IPS-18c (cell line): ENCODE results near the gene SCN7A.
"Not testable (repeated sequence)": the region's sequence is repeated elsewhere in the genome, so short reads cannot be mapped to it uniquely, and the experiment has no call there.

Experiments used
- H3K4me3 ChIP-seq: 2 replicates; pipeline ENCODE4 v1.7.0; 2013; ENCODE audit warnings: low read depth, mild to moderate bottlenecking, low read length, moderate library complexity; ENCODE audit not compliant: insufficient read depth
- H3K9me3 ChIP-seq: one replicate; pipeline ENCODE4 v1.6.1; 2013; ENCODE audit warnings: mild to moderate bottlenecking, low read length, moderate library complexity; ENCODE audit not compliant: control insufficient read depth, insufficient read depth

Gene SCN7A

DNA sequence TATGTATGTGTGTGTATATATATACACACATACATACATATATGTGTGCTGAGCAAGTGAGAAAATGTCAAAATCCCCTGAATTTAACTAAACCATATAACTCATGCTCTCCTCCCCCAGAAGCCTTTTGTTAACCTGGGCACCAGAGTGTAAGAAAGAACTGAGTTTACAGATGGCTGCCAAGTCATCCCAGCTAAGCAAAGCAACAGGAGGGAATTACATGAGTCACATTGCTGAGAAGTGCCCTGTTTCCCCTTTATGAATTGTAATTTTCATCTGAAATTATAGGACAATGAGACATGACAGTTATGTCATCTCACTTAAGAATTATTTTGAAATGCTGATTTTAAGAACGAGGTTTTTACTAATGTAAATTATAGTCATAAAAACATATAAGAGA lies 29.9 kb downstream of the SCN7A start:
- H3K9me3 ChIP-seq, result no peaks in the 10 kb centered on the region

DNA sequence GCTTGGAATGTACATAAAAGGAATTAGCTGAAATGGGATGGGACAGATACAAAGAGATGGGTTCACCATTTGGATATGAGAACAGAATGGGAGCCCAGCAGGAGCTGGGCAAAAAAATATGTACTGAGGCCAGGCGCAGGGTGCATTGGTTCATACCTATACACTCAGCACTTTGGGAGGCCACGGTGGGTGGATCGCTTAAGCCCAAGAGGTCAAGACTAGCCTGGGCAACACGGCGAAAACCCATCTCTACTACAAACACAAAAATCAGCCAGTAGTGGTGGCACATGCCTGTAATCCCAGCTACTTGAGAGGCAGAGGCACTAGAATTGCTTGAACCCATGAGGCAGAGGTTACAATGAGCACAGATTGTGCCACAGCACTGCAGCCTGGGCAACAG lies 30.4 kb downstream of the SCN7A start:
- H3K4me3 ChIP-seq, result no peak overlapping the region
- H3K9me3 ChIP-seq, result no peaks in the 10 kb centered on the region

More for the DNA sequence above, 29.9 kb downstream of the SCN7A start:
- no peak overlapping the region for H3K4me3 ChIP-seq

DNA sequence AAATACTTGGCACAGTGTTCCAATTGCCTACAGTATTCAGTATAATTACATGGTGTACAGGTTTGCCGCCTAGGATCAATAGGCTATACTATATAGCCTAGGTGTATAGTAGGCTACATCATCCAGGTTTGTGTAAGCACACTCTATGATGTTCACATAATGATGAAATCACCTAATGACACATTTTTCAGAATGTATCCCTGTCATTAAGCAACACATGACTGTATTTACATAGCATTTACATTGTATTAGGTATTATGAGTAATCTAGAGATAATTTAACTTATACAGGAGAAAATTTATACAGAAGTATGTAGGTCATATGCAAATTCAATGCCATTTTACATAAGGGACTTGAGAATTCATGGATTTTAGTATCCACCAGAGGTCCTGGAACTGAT lies 35.4 kb downstream of the SCN7A start:
- H3K9me3 ChIP-seq, result no peaks in the 10 kb centered on the region

DNA sequence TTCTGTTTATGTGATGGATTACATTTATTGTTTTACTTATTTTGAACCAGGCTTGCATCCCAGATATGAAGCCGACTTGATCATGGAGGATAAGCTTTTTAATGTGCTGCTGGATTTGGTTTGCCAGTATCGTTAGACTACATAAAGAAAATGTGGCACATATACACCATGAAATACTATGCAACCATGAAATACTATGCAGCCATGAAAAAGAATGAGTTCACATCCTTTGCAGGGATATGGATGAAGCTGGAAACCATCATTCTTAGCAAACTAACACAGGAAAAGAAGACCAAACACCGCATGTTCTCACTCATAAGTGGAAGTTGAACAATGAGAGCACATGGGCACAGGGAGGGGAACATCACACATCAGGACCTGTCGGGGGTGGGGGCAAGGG lies 38.2 kb downstream of the SCN7A start:
- not testable (repeated sequence) for H3K4me3 ChIP-seq, H3K9me3 ChIP-seq

More for the DNA sequence above, 35.4 kb downstream of the SCN7A start:
- H3K4me3 ChIP-seq, result no peak overlapping the region

DNA sequence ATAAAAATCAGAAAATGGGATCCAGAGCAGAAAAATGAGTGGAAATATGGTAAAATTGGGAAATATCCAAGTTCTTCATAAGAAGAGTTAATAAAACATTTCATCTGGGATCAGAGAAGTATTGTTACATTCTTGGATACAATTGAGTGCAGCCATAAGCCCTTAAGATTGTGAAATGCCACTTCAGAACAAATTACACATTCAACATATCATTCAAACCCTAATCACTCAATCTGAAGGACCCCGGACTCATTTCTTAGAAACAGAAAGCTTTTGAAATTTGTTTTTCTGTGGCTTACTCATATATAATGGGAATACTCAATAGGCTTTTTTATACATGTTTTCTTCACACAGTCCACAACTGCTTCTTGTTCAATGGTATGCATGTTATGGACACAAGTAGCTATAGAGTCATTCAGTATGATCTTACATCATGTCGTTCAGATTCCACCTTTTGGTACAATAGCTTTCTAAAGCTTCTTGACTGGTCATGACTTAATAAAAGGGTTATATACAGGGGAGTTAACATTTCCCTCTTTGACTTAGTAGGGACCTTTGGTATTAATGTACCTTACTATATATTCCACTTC lies 39.9 kb downstream of the SCN7A start:
- Histone ChIP-seq H3K4me3 (no peak overlapping the region), H3K9me3 (no peaks in the 10 kb centered on the region)

DNA sequence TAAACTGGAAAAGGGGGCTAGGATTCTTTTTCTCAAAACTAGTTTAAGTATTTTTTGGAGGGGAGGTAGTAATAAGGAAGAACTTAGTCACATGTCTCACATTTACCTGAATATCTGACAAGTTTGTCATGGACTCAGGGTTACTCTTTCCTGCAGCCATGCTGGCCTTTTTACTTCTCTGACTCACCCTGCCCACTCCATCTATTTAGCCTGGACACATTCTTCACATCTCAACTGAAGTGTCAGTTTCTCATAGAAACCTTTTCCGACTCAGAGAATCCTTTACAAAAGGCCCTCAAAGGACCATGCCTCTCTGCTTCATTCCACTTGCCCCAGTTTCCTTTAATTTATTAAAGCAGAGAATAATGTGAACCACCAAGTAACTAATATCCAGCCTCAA lies 42.6 kb downstream of the SCN7A start:
- Histone ChIP-seq H3K4me3 (no peak overlapping the region), H3K9me3 (no peaks in the 10 kb centered on the region)

DNA sequence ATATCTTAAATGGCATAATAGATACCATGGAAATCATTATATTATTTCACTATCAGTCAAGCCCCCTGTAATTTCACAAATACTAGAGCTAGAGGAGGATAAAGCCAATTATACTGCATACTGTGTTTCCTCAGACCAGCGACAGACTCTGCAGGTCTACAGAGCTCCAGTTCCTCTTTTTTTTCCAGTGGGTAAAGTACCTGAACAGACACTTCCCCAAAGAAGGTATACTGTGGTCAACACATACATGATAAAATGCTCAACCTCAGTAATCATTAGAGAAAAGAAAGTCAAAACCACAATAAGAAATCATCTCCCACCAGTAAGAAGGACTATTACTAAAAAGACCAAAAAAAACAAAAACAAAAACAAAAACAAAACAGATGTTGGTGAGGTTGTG lies 44.6 kb downstream of the SCN7A start:
- Histone ChIP-seq H3K9me3 (no peaks in the 10 kb centered on the region), H3K4me3 (no peak overlapping the region)

DNA sequence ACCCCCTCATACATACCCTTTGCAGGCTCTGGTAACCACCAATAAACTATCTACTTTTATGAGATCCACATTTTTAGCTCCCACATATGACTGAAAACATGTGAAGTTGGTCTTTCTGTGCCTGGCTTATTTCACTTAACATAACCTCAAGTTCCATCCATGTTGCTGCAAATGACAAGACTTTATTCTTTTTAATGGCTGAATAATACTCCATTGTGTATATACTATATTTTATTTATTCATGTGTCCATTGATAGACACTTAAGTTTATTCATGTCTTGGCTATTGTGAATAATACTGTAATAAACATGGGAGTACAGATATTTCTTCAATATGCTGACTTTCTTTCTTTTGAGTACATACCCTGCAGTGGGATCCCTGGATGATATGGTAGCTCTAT lies 45.9 kb downstream of the SCN7A start:
- no peaks in the 10 kb centered on the region for H3K9me3 ChIP-seq
- no peak overlapping the region for H3K4me3 ChIP-seq

DNA sequence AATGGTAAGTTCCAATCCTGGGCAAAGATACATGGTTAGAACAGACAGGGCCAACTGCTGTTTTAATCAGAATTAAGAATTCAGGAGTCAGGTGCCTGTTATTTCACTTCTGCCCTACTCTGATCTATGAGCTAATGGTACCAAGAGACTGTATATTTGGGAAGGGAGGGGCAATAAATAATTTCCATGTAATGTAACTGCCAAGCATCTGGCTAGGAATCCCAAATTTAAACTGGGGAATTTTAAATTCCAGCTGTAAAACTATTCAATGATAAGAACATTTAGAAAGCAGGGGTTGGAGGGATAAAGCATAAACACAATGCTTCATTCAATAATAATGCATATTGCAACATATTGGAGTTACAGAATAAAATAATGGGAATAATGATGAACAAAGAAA lies 49.7 kb downstream of the SCN7A start:
- Histone ChIP-seq H3K4me3 (no peak overlapping the region), H3K9me3 (no peaks in the 10 kb centered on the region)

DNA sequence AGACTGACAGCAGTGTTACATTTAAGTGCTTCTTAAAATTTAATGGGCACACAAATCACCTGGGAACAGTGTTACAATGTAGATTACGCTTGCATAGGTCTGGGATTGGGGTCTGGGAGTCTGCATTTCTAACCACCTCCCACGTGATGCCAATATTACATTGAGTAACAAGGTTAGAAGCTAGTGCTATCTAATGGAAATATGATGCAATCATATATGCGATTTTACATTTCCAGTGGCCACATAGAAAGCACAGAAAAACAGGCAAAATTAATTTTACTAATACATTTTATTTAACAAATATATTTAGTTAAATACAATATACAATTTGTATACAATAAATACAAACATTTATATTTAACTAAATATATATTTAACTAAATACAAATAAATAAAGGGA lies 53.7 kb downstream of the SCN7A start:
- H3K4me3 ChIP-seq, result no peak overlapping the region
- peaks cover 2% of the 10 kb centered on the region for H3K9me3 ChIP-seq

DNA sequence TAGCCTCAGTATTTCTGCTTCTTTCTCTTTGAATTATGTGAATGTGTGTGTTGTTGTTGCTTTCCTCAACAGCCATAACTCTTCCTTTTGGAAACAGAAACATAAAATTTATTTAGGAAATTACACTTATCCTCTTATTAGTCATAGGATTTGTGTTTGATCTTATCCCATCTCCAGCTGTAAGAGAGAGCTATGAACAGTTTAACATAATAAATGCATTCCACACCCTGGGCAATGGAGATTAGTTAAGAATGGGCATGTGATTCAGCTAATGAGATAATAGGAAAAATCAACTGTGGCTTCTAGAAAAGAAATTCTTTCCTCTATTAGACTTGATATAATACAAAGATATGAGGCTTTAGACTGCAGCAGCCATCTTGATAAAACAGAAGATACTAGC lies 55.0 kb downstream of the SCN7A start:
- no peak overlapping the region for H3K4me3 ChIP-seq
- H3K9me3 ChIP-seq, result peaks cover 2% of the 10 kb centered on the region

DNA sequence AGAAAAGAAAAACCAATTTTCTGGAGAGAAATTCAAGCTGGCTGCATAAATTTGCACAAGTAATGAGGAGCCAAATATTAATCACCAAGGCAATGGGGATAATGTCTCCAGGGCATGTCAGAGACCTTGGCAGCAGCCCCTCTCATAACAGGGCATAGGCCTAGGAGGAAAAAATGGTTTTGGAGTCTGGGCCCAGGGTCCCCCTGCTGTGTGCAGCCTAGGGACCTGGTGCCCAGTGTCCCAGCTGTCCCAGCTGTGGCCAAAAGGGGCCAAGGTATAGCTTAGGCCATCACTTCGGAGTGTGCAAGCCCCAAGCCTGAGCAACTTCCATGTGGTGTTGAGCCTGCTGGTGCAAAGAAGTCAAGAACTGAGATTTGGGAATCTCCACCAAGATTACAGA lies 57.1 kb downstream of the SCN7A start:
- H3K4me3 ChIP-seq, result no peak overlapping the region
- peaks cover 2% of the 10 kb centered on the region for H3K9me3 ChIP-seq

DNA sequence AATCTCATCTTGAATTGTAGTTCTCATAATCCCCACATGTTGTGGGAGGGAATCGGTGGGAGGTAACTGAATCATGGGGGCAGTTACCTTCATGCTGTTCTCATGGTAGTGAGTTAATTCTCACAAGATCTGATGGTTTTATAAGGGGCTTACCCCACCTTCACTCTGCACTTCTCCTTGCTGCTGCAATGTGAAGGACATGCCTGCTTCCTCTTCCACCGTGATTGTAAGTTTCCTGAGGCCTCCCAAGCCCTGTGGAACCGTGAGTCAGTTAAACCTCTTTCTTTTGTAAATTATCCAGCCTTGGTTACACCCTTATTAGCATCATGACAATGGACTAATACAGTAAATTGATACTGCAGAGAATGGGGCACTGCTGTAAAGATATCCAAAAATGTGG lies 57.9 kb downstream of the SCN7A start:
- Histone ChIP-seq H3K9me3 (peaks cover 2% of the 10 kb centered on the region), H3K4me3 (no peak overlapping the region)

DNA sequence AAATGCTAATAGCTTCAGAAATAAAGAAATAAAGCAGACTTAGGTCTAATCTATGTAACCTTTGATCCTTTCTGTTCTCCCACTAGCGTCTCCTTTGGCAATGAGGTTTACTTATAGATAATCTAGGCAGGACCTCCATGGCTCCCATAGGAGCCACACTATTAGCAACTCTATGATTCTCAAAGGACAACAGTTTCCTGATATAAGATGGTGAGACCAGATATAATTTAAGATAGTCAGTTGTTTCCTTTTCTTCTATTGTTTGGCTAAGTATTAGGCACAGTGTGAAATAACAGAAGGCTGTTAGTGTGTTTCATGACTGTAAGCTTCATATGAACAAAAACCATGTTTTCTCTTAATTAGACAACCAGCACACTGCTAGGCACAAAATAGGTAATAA lies 59.6 kb downstream of the SCN7A start:
- H3K9me3 ChIP-seq, result peaks cover 2% of the 10 kb centered on the region

DNA sequence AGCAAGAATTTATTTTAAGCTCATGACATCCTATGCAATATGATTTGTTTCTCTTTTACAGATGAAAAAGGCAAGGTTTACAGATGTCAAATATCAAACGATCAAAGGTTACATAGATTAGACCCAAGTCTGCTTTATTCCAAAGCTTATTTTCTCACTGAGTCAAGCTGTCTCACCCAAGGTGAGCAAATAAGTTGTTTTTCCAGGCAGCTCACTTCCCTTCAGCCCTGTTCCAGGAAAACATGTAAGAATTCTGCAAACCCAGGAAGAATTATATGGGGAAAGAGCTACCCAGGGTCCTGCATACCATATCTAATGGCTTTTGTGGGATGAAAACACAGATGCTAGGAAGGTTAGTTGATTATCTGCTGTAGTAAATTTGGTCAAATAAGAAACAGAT lies 60.6 kb downstream of the SCN7A start:
- no peak overlapping the region for H3K4me3 ChIP-seq
- H3K9me3 ChIP-seq, result peaks cover 2% of the 10 kb centered on the region

More for the DNA sequence above, 59.6 kb downstream of the SCN7A start:
- H3K4me3 ChIP-seq, result no peak overlapping the region

DNA sequence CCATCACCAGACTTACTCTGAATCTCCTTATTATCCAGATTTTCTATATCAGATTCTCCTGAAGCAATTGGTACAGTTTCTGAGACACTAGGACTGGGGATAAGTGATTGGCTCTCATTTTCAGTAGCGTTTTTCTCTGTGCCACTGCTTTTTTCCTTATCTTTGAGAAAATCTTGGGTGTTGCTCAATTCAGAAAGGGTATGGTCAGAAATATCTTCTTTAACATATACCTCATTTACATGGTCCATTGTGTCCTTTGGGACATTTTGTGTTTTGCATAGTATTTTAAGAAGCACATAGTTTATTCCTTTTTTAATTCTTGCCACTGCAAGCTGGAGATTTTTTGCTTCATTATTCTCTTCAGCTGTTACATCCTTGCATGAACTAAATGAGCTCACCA lies 61.7 kb downstream of the SCN7A start:
- no peak overlapping the region for H3K4me3 ChIP-seq
- H3K9me3 ChIP-seq, result peaks cover 2% of the 10 kb centered on the region

DNA sequence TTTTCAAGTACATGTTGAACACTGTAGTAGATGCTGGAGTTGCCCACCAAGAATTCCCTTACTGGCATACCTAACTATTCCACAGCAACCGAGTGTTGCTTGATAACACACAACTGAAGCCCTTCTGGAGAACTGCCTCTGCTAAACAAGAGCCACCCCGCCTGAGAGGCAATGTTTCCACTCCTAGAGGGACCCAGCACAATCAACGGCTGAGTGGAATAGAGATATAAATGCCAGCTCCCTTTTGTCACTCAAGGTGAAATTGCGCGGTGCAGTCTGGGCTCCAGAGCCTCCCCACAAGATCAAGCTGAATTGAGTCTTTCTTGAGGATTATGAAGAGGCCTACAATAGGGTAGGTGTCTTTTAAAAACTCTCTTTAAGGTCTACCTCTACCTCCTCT lies 69.2 kb downstream of the SCN7A start:
- Histone ChIP-seq H3K9me3 (no peaks in the 10 kb centered on the region), H3K4me3 (no peak overlapping the region)

DNA sequence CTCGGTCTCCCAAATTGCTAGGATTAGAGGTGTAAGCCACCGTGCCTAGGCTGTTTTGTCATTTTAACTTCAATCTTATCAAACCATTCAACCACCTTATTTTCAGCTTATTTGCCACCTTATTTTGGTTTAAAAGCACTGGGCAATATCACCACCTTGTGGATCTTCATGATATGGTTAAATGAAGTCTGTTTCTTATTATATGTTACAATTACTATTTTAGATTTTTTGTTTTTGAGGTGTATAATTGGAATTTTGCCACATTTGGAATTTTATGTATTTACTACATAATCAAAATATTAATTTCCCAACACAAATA lies 74.5 kb downstream of the SCN7A start:
- Histone ChIP-seq H3K9me3 (no peaks in the 10 kb centered on the region), H3K4me3 (no peak overlapping the region)

DNA sequence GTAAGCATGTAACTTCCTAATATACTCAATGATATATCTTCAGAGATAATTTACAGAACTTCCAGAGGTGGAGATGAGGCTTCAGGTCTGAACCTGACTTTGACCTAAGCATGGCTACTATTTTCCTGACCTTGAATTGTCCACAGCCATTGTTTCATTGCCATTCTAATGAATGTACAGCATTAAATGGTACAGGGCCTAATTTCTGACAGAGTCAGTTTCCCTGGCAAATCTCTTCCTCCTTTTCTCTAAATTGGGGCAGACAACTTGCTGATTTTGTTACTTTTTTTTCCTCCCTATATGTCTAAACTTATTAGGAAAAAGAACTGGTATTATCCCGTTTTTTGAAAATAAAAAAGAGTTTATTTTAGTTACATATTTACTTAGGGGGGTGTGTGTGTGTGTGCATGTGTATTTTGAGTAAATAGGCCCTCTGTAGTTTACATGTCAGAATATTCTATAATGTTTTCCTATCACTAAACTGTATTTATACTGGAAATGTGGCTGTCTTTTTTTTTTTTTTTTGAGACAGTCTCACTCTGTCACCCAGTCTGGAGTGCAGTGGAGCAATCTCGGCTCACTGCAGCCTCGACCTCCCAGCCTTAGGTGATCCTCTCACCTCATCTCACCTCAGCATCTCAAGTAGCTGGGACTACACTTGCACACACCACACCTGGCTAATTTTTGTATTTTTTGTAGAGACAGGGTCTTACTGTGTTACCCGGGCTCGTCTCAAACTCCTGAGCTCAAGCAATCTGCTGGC lies 75.0 kb downstream of the SCN7A start:
- no peak overlapping the region for H3K4me3 ChIP-seq
- no peaks in the 10 kb centered on the region for H3K9me3 ChIP-seq
